ENCODE results near the gene CCDC87.

GRCh38 chr11:66603072-66603471, 10.2 kb upstream of the CCDC87 start:
- TF ChIP-seq CTCF (IDR thresholded peaks at IDR 0.05; ENCODE audit: control extremely low read depth in 1 of 3, insufficient read depth in 1 of 3, low read depth in 1 of 3, low read length in 3 of 3) (no peak), CBX5 (IDR thresholded peaks at IDR 0.05; ENCODE audit: low read depth, low read length) (no peak)
- TF ChIP-seq, protein P1, sequence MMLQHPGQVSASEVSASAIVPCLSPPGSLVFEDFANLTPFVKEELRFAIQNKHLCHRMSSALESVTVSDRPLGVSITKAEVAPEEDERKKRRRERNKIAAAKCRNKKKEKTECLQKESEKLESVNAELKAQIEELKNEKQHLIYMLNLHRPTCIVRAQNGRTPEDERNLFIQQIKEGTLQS (IDR thresholded peaks at IDR 0.05; ENCODE audit: insufficient read depth, low read depth, low read length), result no peak
- TF ChIP-seq, protein P2, sequence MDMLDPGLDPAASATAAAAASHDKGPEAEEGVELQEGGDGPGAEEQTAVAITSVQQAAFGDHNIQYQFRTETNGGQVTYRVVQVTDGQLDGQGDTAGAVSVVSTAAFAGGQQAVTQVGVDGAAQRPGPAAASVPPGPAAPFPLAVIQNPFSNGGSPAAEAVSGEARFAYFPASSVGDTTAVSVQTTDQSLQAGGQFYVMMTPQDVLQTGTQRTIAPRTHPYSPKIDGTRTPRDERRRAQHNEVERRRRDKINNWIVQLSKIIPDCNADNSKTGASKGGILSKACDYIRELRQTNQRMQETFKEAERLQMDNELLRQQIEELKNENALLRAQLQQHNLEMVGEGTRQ (IDR thresholded peaks at IDR 0.05; ENCODE audit: low read length), result no peak
